Breast epithelium (tissue), 3 donors: ENCODE data around the gene TRIM10.

Experiments
- POLR2A ChIP-seq: fragments of 450-650 bp; IDR thresholded peaks from one replicate; pipeline ENCODE4 v1.6.1; 2016; ENCODE audit warnings: antibody characterized with exemption, mild to moderate bottlenecking, moderate library complexity
- POLR2AphosphoS5 ChIP-seq, 3 donors: sonication (generic); formaldehyde crosslinking; IDR thresholded peaks; one replicate each; pipeline ENCODE4 v1.6.1; 2017; ENCODE audit warnings: antibody characterized with exemption in 3 of 3
- TF ChIP-seq, protein P1 (sequence below), 3 donors: fragments of 450-650 bp; IDR thresholded peaks; one replicate each; pipeline ENCODE4 v1.5.1; 2016 to 2017; ENCODE audit warnings: antibody characterized with exemption in 3 of 3, mild to moderate bottlenecking in 3 of 3, moderate library complexity in 3 of 3

DNA sequence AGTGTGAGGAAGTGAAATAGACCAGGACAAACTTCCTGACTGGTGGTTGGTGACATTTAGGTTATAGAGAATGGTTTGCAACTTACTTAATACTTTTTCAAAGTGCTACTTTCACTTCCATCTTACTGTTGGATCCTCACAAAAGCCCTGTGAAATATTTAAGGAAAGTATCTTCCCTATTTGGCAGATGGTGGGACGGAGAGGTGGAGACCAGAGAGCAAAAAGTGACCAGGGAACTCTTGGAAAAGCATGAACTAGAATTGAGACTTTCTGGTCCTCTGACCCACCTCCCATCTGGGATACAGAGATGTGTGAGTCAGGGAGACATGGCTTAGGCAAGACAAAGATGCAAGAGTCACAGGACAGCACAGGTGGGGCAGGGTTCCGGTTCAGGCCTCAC, 3.0 kb downstream of the TRIM10 start:
- TF ChIP-seq, protein P1, sequence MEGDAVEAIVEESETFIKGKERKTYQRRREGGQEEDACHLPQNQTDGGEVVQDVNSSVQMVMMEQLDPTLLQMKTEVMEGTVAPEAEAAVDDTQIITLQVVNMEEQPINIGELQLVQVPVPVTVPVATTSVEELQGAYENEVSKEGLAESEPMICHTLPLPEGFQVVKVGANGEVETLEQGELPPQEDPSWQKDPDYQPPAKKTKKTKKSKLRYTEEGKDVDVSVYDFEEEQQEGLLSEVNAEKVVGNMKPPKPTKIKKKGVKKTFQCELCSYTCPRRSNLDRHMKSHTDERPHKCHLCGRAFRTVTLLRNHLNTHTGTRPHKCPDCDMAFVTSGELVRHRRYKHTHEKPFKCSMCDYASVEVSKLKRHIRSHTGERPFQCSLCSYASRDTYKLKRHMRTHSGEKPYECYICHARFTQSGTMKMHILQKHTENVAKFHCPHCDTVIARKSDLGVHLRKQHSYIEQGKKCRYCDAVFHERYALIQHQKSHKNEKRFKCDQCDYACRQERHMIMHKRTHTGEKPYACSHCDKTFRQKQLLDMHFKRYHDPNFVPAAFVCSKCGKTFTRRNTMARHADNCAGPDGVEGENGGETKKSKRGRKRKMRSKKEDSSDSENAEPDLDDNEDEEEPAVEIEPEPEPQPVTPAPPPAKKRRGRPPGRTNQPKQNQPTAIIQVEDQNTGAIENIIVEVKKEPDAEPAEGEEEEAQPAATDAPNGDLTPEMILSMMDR (IDR thresholded peaks at IDR 0.05), result no peak
- TF ChIP-seq POLR2A, result no peak
- no peak for TF ChIP-seq POLR2AphosphoS5 (IDR thresholded peaks at IDR 0.05)
